Skin of body (tissue), 3 donors: ENCODE results near the gene CA5A. TPM values are rescaled to one million over a fixed set of nuclear protein-coding genes. Genes with fewer than 3 reads are reported as not detected.

ENCODE experiments used
- DNase-seq: peaks from one replicate; lab custom pipeline; 2025; lab: John Stamatoyannopoulos, UW
- small RNA-seq: library from RNA; depleted of rRNA; stranded (forward); fragments of <200 nt; gene quantifications from one replicate; pipeline ENCODE3, GENCODE V24; 2014; ENCODE audit warnings: low replicate concordance
- total RNA-seq: library from RNA; depleted of rRNA; stranded (reverse); fragments of >200 nt; gene quantifications from one replicate; pipeline ENCODE4 v1.2.3, GENCODE V29; 2014

Gene CA5A
- total RNA-seq, 1 donor from 2014 or later: not detected

- DNase-seq: no peak
Measured at GRCh38 chr16:87838643-87839541, 97.4 kb downstream of the CA5A start.

Small RNA genes within 50 kb of the gene (small RNA-seq; reads per million reads assigned to genes)
- gene AC127455.1: not detected

Other genes starting within 250 kb of the CA5A start
- gene KLHDC4, start 170.5 kb downstream of the CA5A start, total RNA-seq: 18.7 TPM
- 5.8 TPM for gene SLC7A5, start 67.0 kb downstream of the CA5A start, total RNA-seq
- 23.3 TPM for gene BANP, start 14.9 kb upstream of the CA5A start, total RNA-seq